ENCODE measurements around the gene HOXB5.

Gene HOXB5

DNA sequence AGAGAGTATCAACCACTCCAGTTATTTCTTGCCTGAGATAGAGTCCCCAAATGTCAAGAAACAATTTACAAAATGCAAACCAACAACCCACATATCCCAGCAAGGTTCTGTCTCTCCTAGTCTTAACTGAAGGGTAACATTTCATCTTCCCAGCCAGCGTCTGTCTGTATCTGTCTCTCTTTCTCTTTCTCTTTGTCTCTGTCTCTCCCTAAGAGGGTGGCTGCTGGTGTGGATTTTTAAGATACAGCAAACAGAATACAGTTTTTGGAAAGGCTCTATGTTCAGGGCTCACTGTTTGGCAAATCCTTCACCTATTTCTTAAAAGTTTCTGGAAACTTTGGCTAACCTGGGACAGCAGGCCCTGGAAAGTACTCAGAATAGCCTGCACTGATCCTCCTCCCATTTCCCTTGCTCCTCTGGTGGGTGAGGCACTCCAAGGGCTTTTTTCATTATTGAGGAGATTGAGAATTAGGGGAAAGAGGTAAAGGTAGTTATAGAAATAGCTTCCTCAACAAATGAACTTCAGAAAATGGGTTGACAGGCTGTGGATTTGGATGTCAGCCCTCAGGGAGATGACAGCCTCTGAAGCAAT, 21.7 kb downstream of the HOXB5 start:
- no peak for DNase-seq (ENCODE audit: low spot score)

GRCh38 chr17:48571024-48571818, 22.4 kb downstream of the HOXB5 start:
- no peak for DNase-seq (ENCODE audit: low spot score)

DNA sequence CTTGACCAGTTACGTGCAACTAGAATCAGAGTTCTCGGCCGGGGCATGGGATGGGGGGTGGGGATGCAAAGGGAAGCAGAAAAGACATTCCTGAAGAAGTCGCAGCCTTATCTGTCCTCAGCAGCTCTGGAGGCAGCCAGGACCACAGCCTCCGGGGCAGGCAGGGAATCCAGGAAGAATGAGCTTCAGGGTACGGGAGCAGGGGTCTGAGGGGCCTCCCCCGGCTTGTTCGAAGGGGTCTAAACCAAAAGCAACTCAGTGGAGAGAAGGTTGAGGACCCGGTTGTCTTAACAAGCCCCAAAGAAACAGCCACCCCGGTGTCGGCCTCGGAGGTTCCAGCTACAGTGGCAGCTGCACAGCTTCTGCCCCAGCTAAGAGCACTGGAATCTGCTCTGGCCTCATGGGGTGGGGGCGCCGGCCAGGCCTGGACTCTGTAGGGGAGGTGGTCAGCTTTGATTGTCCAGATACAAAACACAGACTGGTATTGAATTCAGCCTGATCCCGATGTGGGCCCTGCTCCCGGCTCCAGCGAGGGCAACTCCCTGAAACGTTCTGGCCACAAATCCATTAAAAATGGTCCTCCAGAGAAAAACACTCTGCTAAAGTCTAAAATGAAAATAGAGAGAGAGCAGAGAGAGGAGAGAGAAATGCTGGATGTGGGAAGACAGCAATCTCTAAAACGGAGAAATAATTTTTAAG, 23.1 kb downstream of the HOXB5 start:
- no peak for DNase-seq (ENCODE audit: low spot score)

DNA sequence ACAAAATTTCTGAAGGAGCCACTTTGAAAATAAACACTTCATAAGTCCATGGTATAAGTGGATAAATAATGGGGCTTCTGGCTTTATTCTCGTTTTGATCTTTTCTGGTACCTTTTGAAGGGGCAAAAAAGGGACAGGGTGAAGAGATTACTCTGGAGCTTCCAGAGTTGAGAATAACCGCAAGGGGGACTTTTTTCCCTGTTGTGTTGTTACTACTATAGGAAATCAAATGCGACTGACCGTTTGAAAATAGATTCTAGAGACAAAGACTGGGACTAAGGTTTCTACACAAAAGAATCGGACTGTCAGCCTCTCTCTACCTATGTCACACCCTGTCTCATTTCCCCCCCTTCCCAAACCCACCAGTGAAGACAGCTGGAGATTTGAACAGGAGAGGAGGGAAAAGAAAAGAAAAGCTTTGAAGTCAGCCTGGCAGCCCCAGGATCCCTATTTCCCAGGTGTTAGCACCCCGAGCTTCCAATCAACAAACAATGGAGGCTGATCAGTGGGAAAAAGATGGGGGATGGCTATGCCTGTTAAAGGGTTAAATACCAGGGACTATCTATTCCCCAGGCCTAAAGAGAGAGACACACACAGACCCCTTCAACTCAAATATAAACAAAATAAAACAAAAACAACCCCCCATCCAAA, 23.8 kb downstream of the HOXB5 start:
- DNase-seq (ENCODE audit: low spot score), result no peak

GRCh38 chr17:48569240-48569582, 24.4 kb downstream of the HOXB5 start:
- DNase-seq (ENCODE audit: low spot score), result no peak

GRCh38 chr17:48568499-48569239, 24.9 kb downstream of the HOXB5 start:
- no peak for DNase-seq (ENCODE audit: low spot score)

DNA sequence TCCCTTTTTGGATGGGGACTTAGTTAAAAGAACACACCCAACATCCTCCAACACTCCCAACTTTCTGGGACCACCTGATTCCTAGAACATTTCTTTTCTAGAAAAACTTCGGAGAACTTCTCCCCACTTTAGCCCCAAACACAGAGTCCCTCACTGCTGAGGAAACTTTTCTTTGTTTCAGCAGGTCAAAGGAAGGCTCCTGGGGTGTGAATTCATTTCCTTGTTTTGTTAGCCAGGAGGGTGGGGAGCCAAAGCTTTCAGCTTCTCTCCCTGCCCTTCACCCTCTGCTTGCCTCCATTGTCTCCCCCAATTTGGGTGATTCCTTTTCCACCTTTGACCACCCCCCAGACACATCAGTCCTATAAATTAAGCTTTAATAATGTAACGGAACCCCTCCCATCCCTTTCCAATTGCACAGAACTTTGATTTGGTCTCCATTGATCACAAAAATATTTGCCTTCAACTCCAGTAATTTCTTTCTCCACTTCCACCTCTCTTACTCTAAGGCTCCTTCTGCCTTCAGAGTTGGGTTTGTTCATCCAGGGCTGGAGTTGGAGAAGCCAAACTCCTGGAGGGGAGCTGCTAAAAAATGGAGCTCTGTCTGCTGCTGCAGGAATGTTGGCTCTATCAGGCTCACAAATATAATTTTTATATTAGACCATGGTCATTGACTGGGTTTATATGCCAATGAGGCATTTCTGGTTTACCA, 25.8 kb downstream of the HOXB5 start:
- DNase-seq (ENCODE audit: low spot score), result no peak

DNA sequence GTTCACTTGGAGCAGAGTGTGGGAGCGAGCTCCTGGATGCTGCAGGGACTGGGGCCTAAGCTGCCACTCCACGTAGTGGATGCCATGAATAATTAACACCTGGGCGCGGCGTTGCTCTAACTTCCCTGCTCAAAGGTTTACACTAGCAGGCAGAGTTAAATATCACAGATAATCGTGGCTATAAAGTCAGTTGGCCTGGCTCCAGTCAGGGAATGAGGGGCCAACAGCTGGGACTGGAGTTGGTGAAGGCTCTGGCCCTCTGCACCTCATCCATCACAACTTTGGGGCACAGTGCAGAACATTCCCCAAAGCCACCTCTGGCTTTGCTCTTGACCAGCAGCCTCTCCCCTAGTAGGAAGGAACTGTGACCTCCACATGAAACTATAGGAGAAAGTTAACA, 26.4 kb downstream of the HOXB5 start:
- no peak for DNase-seq (ENCODE audit: low spot score)

DNA sequence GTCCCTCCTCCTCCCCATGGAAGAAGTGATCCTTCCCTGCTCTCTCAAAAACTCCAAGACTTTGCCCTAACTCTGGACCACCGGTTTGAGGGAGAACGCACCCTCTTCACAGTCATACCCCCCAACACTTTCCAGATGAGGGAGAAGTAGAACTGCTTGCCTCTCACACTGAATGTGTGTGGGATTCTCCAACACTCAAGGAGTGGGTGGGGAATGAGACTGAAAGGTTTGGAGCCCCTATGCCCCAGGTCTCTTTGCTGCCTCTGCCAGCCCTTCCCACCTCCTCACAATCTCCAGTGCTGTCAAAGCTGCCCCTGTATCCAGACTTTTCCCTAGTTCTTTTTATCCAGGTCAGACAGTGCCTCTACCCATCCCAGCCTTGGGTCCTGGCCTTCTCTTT, 26.9 kb downstream of the HOXB5 start:
- no peak for DNase-seq (ENCODE audit: low spot score)

- no peak for DNase-seq (ENCODE audit: low spot score)
Measured at GRCh38 chr17:48565925-48566710, 27.5 kb downstream of the HOXB5 start.

DNA sequence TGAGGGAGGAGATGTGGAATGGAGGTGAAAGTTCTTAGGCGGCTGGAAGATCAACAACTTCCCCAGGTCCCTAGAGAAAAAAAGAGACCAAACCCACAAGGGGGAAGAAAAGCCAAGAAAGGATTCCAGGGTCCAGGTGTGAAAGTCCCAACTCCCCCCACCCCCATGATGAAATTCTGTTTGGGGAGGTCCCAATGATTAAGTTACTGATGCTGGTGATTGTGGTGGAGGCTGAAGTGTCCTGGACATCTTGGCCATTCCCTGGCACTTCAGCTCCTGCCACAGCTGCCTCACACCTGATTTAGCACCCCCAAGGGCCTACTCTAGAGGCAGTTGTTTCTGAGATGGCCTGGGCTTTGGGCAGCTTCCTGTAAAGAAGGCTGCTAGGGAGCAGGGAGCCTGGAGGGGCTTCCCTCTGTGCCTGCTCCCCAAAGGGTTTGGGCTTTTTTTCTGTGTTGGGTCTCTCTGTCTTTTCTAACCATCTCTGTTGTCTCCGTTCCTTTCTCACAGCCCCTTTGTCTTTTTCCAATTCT, 28.5 kb downstream of the HOXB5 start:
- no peak for DNase-seq (ENCODE audit: low spot score)

DNA sequence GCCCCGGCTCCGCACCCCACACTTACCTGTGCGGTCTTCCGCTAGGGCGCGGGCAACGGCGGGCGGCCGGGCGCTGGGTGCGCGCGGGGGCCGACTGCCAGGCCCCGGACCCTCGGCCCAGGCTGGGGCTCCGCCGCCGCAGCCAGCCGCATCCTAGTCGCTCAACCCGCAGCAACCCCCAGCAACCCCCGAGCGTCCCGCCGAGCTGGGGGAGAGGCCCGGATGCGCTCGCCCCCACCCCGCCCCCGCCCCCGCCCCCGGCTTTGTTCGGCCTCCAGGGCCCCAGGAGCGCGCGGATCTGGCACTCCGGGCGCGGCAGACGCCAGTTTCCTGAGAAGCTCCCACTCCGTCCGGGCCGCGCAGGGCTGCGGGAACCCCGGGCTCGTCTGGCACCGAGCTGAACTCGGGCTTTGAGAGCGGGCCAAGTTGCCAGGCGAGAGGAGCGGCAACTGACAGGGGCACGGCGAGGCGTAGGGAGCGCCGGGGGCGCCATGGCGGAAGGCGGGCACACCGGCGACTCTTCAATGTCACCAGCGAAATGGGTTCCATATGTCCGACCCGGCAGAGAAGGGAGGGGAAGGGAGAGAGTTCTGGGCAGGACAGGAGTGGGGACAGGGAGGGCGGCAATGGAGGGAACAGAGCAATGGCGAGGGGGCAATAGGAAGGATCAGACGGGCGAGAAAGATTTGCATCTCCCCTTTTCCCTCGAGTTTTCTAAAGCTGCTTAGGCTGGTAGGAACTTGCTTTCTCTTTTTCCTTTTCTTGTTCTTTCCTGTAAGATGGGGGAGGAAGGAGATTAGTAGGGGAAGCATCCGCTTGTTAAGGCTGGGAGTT, 29.2 kb downstream of the HOXB5 start:
- no peak for DNase-seq (ENCODE audit: low spot score)

GRCh38 chr17:48563867-48564187, 29.8 kb downstream of the HOXB5 start:
- DNase-seq (ENCODE audit: low spot score), result no peak

GRCh38 chr17:48563385-48563838, 30.2 kb downstream of the HOXB5 start:
- DNase-seq (ENCODE audit: low spot score), result no peak

GRCh38 chr17:48562934-48563333, 30.6 kb downstream of the HOXB5 start:
- DNase-seq (ENCODE audit: low spot score), result no peak

DNA sequence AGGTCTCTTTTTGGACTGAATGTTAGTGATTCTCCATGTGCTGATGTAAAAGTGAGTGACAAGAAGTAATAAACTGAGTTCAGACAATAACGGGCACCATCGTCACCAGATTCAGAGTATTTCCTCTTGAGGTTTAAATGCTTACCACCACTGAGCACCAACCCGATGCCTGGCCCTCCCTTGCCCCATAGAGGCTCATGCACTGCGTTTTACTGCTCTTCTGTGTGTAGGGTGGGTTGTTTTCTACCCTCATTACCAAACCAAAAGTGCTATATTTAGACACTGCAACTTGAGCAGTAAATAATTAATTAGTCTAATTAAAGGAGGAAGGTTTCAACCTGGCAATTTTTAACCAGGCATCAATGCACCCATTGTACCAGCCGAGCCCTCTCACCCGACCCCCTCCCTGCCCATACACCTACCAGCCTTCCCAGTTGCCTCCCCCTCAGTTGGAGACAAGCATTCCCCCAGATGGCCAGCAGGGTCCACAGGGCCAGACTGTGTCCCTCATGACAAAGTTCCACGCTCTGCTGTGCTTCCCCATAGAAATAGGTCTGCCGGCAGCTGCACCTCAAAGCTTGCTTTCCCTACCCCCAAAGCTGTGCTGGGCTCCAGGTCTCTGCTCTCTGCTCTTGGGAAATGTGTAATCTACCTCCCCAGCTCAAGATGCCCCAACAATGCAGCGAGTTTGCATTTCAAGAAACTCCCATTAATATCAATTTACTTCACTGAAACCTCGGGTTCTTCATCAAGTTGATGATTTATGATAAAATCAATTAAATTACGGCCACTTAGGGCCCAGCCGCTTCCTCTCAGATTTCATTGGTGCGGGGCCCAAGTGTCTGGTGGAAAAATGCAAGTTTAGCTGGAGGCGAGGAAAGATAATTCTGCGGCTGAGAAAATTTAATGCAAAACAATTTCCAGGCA, 31.4 kb downstream of the HOXB5 start:
- no peak for DNase-seq (ENCODE audit: low spot score)

- DNase-seq (ENCODE audit: low spot score), result no peak
Measured at GRCh38 chr17:48559840-48560817, 33.5 kb downstream of the HOXB5 start.

All from HuH-7.5 (cell line).